ENCODE measurements around the gene DDX56.

DDX56 gene

GRCh38 chr7:44547536-44548231 lies 26.0 kb downstream of the DDX56 start:
- H3K9me3 ChIP-seq: no peaks in the 10 kb centered on the region
- no peak overlapping the region for H3K27ac ChIP-seq
- no peak for TF ChIP-seq CTCF (IDR thresholded peaks at IDR 0.05)
- H3K4me1 ChIP-seq (ENCODE audit: control insufficient read depth in 1 of 2, insufficient read depth in 1 of 2, low read depth in 1 of 2, low read length in 1 of 2): no peaks in the 10 kb centered on the region
- no peaks in the 10 kb centered on the region for H3K36me3 ChIP-seq
- H3K4me3 ChIP-seq (ENCODE audit: low read depth in 1 of 2, low read length in 1 of 2): no peak overlapping the region
- H3K27me3 ChIP-seq: peaks cover 43% of the 10 kb centered on the region

- Histone ChIP-seq H3K4me1 (ENCODE audit: control insufficient read depth in 1 of 2, insufficient read depth in 1 of 2, low read depth in 1 of 2, low read length in 1 of 2) (no peaks in the 10 kb centered on the region), H3K27me3 (no peaks in the 10 kb centered on the region), H3K36me3 (no peaks in the 10 kb centered on the region), H3K27ac (no peak overlapping the region), H3K4me3 (ENCODE audit: low read depth in 1 of 2, low read length in 1 of 2) (no peak overlapping the region), H3K9me3 (no peaks in the 10 kb centered on the region)
- TF ChIP-seq CTCF (IDR thresholded peaks at IDR 0.05): no peak
These were observed 31.7 kb downstream of the DDX56 start for GRCh38 chr7:44541876-44542610.

- no peak within 1 kb of the TSS for H3K4me3 ChIP-seq (ENCODE audit: low read depth in 1 of 2, low read length in 1 of 2)
- no peaks in the 10 kb centered on the region for H3K9me3 ChIP-seq
- no peaks in the 10 kb centered on the region for H3K4me1 ChIP-seq (ENCODE audit: control insufficient read depth in 1 of 2, insufficient read depth in 1 of 2, low read depth in 1 of 2, low read length in 1 of 2)
- no peak for TF ChIP-seq CTCF (IDR thresholded peaks at IDR 0.05)
- no peaks in the 10 kb centered on the region for H3K36me3 ChIP-seq
- H3K27ac ChIP-seq: no peak within 1 kb of the TSS
- H3K27me3 ChIP-seq: no peaks in the 10 kb centered on the region
These were observed 32.5 kb downstream of the DDX56 start, which contains the start of gene NPC1L1 for GRCh38 chr7:44541028-44541869. TSS of gene NPC1L1 (minus strand) at chr7:44541330. CDS start at chr7:44541259, 71 bp downstream.

GRCh38 chr7:44540592-44541027 lies 33.1 kb downstream of the DDX56 start:
- H3K27me3 ChIP-seq: no peaks in the 10 kb centered on the region
- H3K4me1 ChIP-seq (ENCODE audit: control insufficient read depth in 1 of 2, insufficient read depth in 1 of 2, low read depth in 1 of 2, low read length in 1 of 2): no peaks in the 10 kb centered on the region
- no peak overlapping the region for H3K27ac ChIP-seq

More at GRCh38 chr7:44540592-44541027, 33.1 kb downstream of the DDX56 start:
- no peaks in the 10 kb centered on the region for H3K9me3 ChIP-seq
- no peak overlapping the region for H3K4me3 ChIP-seq (ENCODE audit: low read depth in 1 of 2, low read length in 1 of 2)
- no peak for TF ChIP-seq CTCF (IDR thresholded peaks at IDR 0.05)
- H3K36me3 ChIP-seq: no peaks in the 10 kb centered on the region

Data from neutrophil (primary cell).